ES-I3 (cell line): ENCODE results near the gene PRG2.

ENCODE experiments used
- H3K36me3 ChIP-seq: 2 replicates; pipeline ENCODE4 v1.6.1; 2013; ENCODE audit warnings: mild to moderate bottlenecking, low read length, control low read depth, moderate library complexity; ENCODE audit not compliant: insufficient read depth
- H3K4me1 ChIP-seq: 2 replicates; pipeline ENCODE4 v1.6.1; 2013; ENCODE audit warnings: mild to moderate bottlenecking, control low read depth, low read length; ENCODE audit not compliant: insufficient read depth
- H3K9ac ChIP-seq: 2 replicates; pipeline ENCODE4 v1.6.1; 2013; ENCODE audit warnings: low read depth, mild to moderate bottlenecking, low read length, moderate library complexity
- H3K9me3 ChIP-seq: 2 replicates; pipeline ENCODE4 v1.6.1; 2013; ENCODE audit warnings: mild to moderate bottlenecking, low read length, moderate library complexity; ENCODE audit not compliant: control insufficient read depth, insufficient read depth

The PRG2 gene

GRCh38 chr11:57390535-57390934 lies at the start of gene PRG2:
Gene PRG2, minus strand, starts transcription at chr11:57390650. Its CDS starts 706 bp downstream, at chr11:57389944.
- H3K9ac ChIP-seq, result no peak within 1 kb of the TSS
- H3K9me3 ChIP-seq, result no peaks in the 10 kb centered on the region
- H3K36me3 ChIP-seq, result no peaks in the 10 kb centered on the region
- no peaks in the 10 kb centered on the region for H3K4me1 ChIP-seq

- Histone ChIP-seq H3K9ac (no peak overlapping the region), H3K9me3 (no peaks in the 10 kb centered on the region), H3K4me1 (no peaks in the 10 kb centered on the region), H3K36me3 (no peaks in the 10 kb centered on the region)
Observed at GRCh38 chr11:57439786-57440185, 49.3 kb upstream of the PRG2 start.

GRCh38 chr11:57438345-57439285 lies 48.2 kb upstream of the PRG2 start:
- no peaks in the 10 kb centered on the region for H3K9me3 ChIP-seq
- H3K36me3 ChIP-seq, result no peaks in the 10 kb centered on the region
- no peaks in the 10 kb centered on the region for H3K4me1 ChIP-seq
- H3K9ac ChIP-seq, result no peak overlapping the region

- H3K9ac ChIP-seq, result no peak overlapping the region
- H3K36me3 ChIP-seq, result no peaks in the 10 kb centered on the region
- H3K9me3 ChIP-seq, result no peaks in the 10 kb centered on the region
- no peaks in the 10 kb centered on the region for H3K4me1 ChIP-seq
Observed at GRCh38 chr11:57436031-57436430, 45.6 kb upstream of the PRG2 start.

GRCh38 chr11:57434640-57435546 lies 44.4 kb upstream of the PRG2 start:
- no peaks in the 10 kb centered on the region for H3K36me3 ChIP-seq
- H3K9ac ChIP-seq, result no peak overlapping the region
- no peaks in the 10 kb centered on the region; the same call in 1 of the 2 replicates for H3K4me1 ChIP-seq
- H3K9me3 ChIP-seq, result no peaks in the 10 kb centered on the region

- H3K36me3 ChIP-seq, result no peaks in the 10 kb centered on the region
- no peaks in the 10 kb centered on the region for H3K9me3 ChIP-seq
- no peaks in the 10 kb centered on the region; the same call in none of the 2 replicates for H3K4me1 ChIP-seq
- no peak overlapping the region for H3K9ac ChIP-seq
Observed at GRCh38 chr11:57432714-57433163, 42.3 kb upstream of the PRG2 start.

- peaks cover 2% of the 10 kb centered on the region for H3K4me1 ChIP-seq
- no peak overlapping the region for H3K9ac ChIP-seq
- H3K9me3 ChIP-seq, result no peaks in the 10 kb centered on the region
- no peaks in the 10 kb centered on the region for H3K36me3 ChIP-seq
Observed at GRCh38 chr11:57432149-57432561, 41.7 kb upstream of the PRG2 start.

GRCh38 chr11:57430952-57431351 lies 40.5 kb upstream of the PRG2 start:
- Histone ChIP-seq H3K9me3 (no peaks in the 10 kb centered on the region), H3K36me3 (no peaks in the 10 kb centered on the region), H3K9ac (no peak overlapping the region), H3K4me1 (peaks cover 9% of the 10 kb centered on the region)

GRCh38 chr11:57429946-57430345 lies 39.5 kb upstream of the PRG2 start:
- no peak overlapping the region for H3K9ac ChIP-seq
- H3K9me3 ChIP-seq, result no peaks in the 10 kb centered on the region
- H3K4me1 ChIP-seq, result peaks cover 17% of the 10 kb centered on the region
- no peaks in the 10 kb centered on the region for H3K36me3 ChIP-seq

GRCh38 chr11:57428643-57429042 lies 38.2 kb upstream of the PRG2 start:
- Histone ChIP-seq H3K36me3 (no peaks in the 10 kb centered on the region), H3K9ac (no peak overlapping the region), H3K9me3 (no peaks in the 10 kb centered on the region), H3K4me1 (peaks cover 26% of the 10 kb centered on the region)

GRCh38 chr11:57427727-57428082 lies 37.3 kb upstream of the PRG2 start:
- H3K36me3 ChIP-seq, result no peaks in the 10 kb centered on the region
- H3K4me1 ChIP-seq, result peaks cover 26% of the 10 kb centered on the region
- no peaks in the 10 kb centered on the region for H3K9me3 ChIP-seq
- no peak overlapping the region for H3K9ac ChIP-seq

- H3K9me3 ChIP-seq, result no peaks in the 10 kb centered on the region
- H3K9ac ChIP-seq, result peak within 1 kb of the TSS; percentile 65; the same call in 1 of the 2 replicates
- no peaks in the 10 kb centered on the region for H3K36me3 ChIP-seq
- peaks cover 26% of the 10 kb centered on the region for H3K4me1 ChIP-seq
Observed at GRCh38 chr11:57426929-57427726, 36.7 kb upstream of the PRG2 start, which contains the start of gene SLC43A3. Gene SLC43A3, minus strand, starts transcription at chr11:57427121. Its CDS starts 949 bp downstream, at chr11:57426172.

- Histone ChIP-seq H3K9ac (peak overlapping the region; percentile 65; the same call in 1 of the 2 replicates), H3K4me1 (peaks cover 26% of the 10 kb centered on the region), H3K9me3 (no peaks in the 10 kb centered on the region), H3K36me3 (no peaks in the 10 kb centered on the region)
Observed at GRCh38 chr11:57426439-57426928, 36.0 kb upstream of the PRG2 start.
